ENCODE results near the gene ALKBH7.

DNA sequence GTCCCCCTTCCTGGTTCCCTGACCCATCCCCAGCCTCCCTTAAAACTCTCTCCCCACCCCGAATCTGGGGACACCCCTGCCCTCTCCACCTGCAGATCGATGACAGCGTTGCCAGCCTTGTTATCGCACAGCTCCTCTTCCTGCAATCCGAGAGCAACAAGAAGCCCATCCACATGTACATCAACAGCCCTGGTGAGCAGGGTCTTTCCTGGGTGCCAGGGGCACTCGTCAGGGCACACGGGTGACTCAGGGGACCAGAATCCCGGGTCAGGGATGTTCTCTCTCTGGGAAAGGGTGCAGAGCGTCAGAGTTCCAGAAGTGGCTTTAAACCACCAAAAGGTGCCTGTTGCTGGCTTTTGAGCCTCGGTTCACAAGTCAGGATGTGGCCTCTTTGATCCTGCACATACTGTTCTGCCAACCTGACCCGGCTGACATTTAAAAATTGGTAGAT, 10.2 kb upstream of the ALKBH7 start:
- TF ChIP-seq EZH2 (IDR thresholded peaks at IDR 0.05; ENCODE audit: low read depth, unreplicated experiment) (no peak), CREB1 (CRISPR knock-in tag; IDR thresholded peaks at IDR 0.05; ENCODE audit: low read depth) (no peak), NANOG (IDR thresholded peaks at IDR 0.05; ENCODE audit: borderline replicate concordance) (no peak), ETS1 (IDR thresholded peaks at IDR 0.05) (no peak), POLR2AphosphoS5 (IDR thresholded peaks at IDR 0.05; ENCODE audit: low read depth) (no peak)
- TF ChIP-seq, protein P1, sequence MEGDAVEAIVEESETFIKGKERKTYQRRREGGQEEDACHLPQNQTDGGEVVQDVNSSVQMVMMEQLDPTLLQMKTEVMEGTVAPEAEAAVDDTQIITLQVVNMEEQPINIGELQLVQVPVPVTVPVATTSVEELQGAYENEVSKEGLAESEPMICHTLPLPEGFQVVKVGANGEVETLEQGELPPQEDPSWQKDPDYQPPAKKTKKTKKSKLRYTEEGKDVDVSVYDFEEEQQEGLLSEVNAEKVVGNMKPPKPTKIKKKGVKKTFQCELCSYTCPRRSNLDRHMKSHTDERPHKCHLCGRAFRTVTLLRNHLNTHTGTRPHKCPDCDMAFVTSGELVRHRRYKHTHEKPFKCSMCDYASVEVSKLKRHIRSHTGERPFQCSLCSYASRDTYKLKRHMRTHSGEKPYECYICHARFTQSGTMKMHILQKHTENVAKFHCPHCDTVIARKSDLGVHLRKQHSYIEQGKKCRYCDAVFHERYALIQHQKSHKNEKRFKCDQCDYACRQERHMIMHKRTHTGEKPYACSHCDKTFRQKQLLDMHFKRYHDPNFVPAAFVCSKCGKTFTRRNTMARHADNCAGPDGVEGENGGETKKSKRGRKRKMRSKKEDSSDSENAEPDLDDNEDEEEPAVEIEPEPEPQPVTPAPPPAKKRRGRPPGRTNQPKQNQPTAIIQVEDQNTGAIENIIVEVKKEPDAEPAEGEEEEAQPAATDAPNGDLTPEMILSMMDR (conservative IDR thresholded peaks at IDR 0.05; ENCODE audit: low read depth in 2 of 2): no peak
